ENCODE measurements around the gene KCNK2. TPM values are rescaled to one million over a fixed set of nuclear protein-coding genes. Genes with fewer than 3 reads are reported as not detected.

KCNK2 gene
- total RNA-seq, 1 experiment from 2014 or later, result 0.44 TPM

- Histone ChIP-seq H4K8ac (replicated peaks; ENCODE audit: insufficient read length, low read depth, low read length) (no peak overlapping the region), H2BK15ac (ENCODE audit: low read depth, low read length) (no peak overlapping the region), H2AK5ac (ENCODE audit: insufficient read length, low read length) (no peak overlapping the region), H3K9ac (ENCODE audit: extremely low read depth, insufficient read length, low read length) (no peak overlapping the region), H3K79me1 (ENCODE audit: insufficient read depth, low read depth, low read length, poor library complexity, severe bottlenecking) (no peaks in the 10 kb centered on the region), H2BK5ac (ENCODE audit: insufficient read length, low read length) (no peak overlapping the region), H4K20me1 (ENCODE audit: control insufficient read depth, insufficient read depth, insufficient read length) (no peaks in the 10 kb centered on the region), H3K4me2 (ENCODE audit: insufficient read depth, insufficient read length, low read length) (no peak overlapping the region), H2AFZ (ENCODE audit: low read length) (no peak overlapping the region), H3K23me2 (ENCODE audit: insufficient read length, low read depth, low read length, poor library complexity, severe bottlenecking) (no peaks in the 10 kb centered on the region), H2BK20ac (ENCODE audit: low read depth, low read length, poor library complexity, severe bottlenecking) (no peak overlapping the region), H3K56ac (ENCODE audit: insufficient read length, low read depth, low read length) (no peak overlapping the region), H3K18ac (ENCODE audit: insufficient read length, low read depth, low read length) (no peak overlapping the region), H3K79me2 (ENCODE audit: insufficient read depth, low read length) (no peaks in the 10 kb centered on the region), H4K91ac (ENCODE audit: insufficient read length, low read depth, low read length) (no peak overlapping the region), H3K14ac (ENCODE audit: insufficient read depth, low read length) (no peak overlapping the region), H2BK120ac (ENCODE audit: low read depth, low read length, poor library complexity, severe bottlenecking) (no peak overlapping the region), H3T11ph (ENCODE audit: low read length) (no peak overlapping the region), H3K27ac (ENCODE audit: insufficient read length, low read depth, low read length) (no peak overlapping the region), H3K4ac (ENCODE audit: low read depth, low read length) (no peak overlapping the region), H4K5ac (ENCODE audit: insufficient read length, low read depth, low read length) (no peak overlapping the region), H3K27me3 (ENCODE audit: insufficient read depth, low read length) (no peaks in the 10 kb centered on the region), H3K9me3 (ENCODE audit: control insufficient read depth, low read depth, low read length) (no peaks in the 10 kb centered on the region), H2BK12ac (ENCODE audit: insufficient read length, low read depth, low read length) (no peak overlapping the region), H3K4me1 (ENCODE audit: insufficient read depth, low read length) (peaks cover 13% of the 10 kb centered on the region), H3K23ac (ENCODE audit: insufficient read length, low read depth, low read length) (no peak overlapping the region)
- no peaks in the 10 kb centered on the region for H3K36me3 Mint-ChIP-seq (ENCODE audit: insufficient read depth in 1 of 3, low read depth in 3 of 3)
- WGBS (ENCODE audit: extremely low coverage, insufficient read length, low lambda C conversion rate), result no CpG with 5 or more reads among the region's 1 CpG
- no peak overlapping the region; a peak in 1 of 7 replicates for H3K27ac Mint-ChIP-seq
- no peaks in the 10 kb centered on the region for H3K27me3 Mint-ChIP-seq (ENCODE audit: low read depth)
- peaks cover 27 to 29% of the 10 kb centered on the region in 2 experiments for H3K4me1 Mint-ChIP-seq
- TF ChIP-seq, protein P1, sequence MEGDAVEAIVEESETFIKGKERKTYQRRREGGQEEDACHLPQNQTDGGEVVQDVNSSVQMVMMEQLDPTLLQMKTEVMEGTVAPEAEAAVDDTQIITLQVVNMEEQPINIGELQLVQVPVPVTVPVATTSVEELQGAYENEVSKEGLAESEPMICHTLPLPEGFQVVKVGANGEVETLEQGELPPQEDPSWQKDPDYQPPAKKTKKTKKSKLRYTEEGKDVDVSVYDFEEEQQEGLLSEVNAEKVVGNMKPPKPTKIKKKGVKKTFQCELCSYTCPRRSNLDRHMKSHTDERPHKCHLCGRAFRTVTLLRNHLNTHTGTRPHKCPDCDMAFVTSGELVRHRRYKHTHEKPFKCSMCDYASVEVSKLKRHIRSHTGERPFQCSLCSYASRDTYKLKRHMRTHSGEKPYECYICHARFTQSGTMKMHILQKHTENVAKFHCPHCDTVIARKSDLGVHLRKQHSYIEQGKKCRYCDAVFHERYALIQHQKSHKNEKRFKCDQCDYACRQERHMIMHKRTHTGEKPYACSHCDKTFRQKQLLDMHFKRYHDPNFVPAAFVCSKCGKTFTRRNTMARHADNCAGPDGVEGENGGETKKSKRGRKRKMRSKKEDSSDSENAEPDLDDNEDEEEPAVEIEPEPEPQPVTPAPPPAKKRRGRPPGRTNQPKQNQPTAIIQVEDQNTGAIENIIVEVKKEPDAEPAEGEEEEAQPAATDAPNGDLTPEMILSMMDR (conservative IDR thresholded peaks at IDR 0.05), result no peak
- H3K9me3 Mint-ChIP-seq, result no peaks in the 10 kb centered on the region
- DNase-seq, result no peak
- H3K4me3 Mint-ChIP-seq, result no peak overlapping the region
These were observed 115.5 kb downstream of the KCNK2 start for GRCh38 chr1:215198021-215198420.
